PC-9 (cell line): ENCODE data around the gene UGGT1.

Experiments
- CTCF ChIP-seq: fragments of 200-600 bp; sonication (generic); conservative IDR thresholded peaks from 2 replicates; pipeline ENCODE4 v1.6.1; 2017; ENCODE audit warnings: mixed run types, antibody characterized with exemption, mild to moderate bottlenecking, moderate library complexity
- EZH2 ChIP-seq: fragments of 200-600 bp; sonication (generic); IDR thresholded peaks from 2 replicates; pipeline ENCODE4 v1.8.0; 2017; ENCODE audit warnings: antibody characterized with exemption, low read depth

- TF ChIP-seq CTCF, result no peak
- TF ChIP-seq EZH2, result no peak
These were observed 28.4 kb upstream of the UGGT1 start for GRCh38 chr2:128062571-128062970.
